Measurements from ENCODE around the gene WDR46.

- TF ChIP-seq CTCF (IDR thresholded peaks at IDR 0.05; ENCODE audit: low read depth, low read length, poor library complexity, severe bottlenecking) (no peak), EZH2phosphoT487 (IDR thresholded peaks at IDR 0.05; ENCODE audit: borderline replicate concordance, low read length) (no peak)
Observed at GRCh38 chr6:33288921-33289783, at the start of gene WDR46, which contains the start of gene PFDN6.
